Activated T-helper 1 cell treated with anti-CD3 and anti-CD28 coated beads, Interleukin-12 subunit alpha, Interleukin-12 subunit beta, Interleukin-2, Interleukin-4 antibody, amounts not matched to agents 30 ng/mL and 10 ng/mL and 1 ng/mL, durations not matched to agents 14 hours and 24 hours and 36 hours (primary cell): ENCODE results near the gene CCDC73. TPM values are rescaled to one million over a fixed set of nuclear protein-coding genes. Genes with fewer than 3 reads are reported as not detected.
A peak's percentile ranks its signal among the peaks of the same experiment; 100 is the strongest.
"Not testable (repeated sequence)": the region's sequence is repeated elsewhere in the genome, so short reads cannot be mapped to it uniquely, and the experiment has no call there.

Source experiments
- DNase-seq: peaks from one replicate; pipeline ENCODE4 v3.0.0; 2021; ENCODE audit warnings: low spot score
- H3K27ac Mint-ChIP-seq: one replicate; pipeline ENCODE4 v1.8.0; 2021; ENCODE audit warnings: mild to moderate bottlenecking, mixed read lengths
- H3K27me3 Mint-ChIP-seq: one replicate; pipeline ENCODE4 v1.8.0; 2022; ENCODE audit warnings: mild to moderate bottlenecking, moderate library complexity, mixed read lengths; ENCODE audit not compliant: insufficient read depth
- H3K36me3 Mint-ChIP-seq: one replicate; pipeline ENCODE4 v1.8.0; 2021; ENCODE audit warnings: low read depth, mixed read lengths
- H3K4me1 Mint-ChIP-seq: one replicate; pipeline ENCODE4 v1.8.0; 2021; ENCODE audit warnings: low read depth, mixed read lengths
- H3K4me3 Mint-ChIP-seq: one replicate; pipeline ENCODE4 v1.8.0; 2021; ENCODE audit warnings: mild to moderate bottlenecking, moderate library complexity, mixed read lengths
- H3K9me3 Mint-ChIP-seq: one replicate; pipeline ENCODE4 v1.8.0; 2021; ENCODE audit warnings: mixed read lengths
- intact Hi-C: fragments of 100-400 bp; cut with micrococcal nuclease; formaldehyde crosslinking; loops from one replicate; pipeline ENCODE4 v1.15.1; 2024
- total RNA-seq: library from RNA; stranded (reverse); gene quantifications from 2 replicates; pipeline ENCODE4 v1.2.3, GENCODE V29; 2022

The CCDC73 gene
- total RNA-seq, 1 donor from 2014 or later, result 0.05 TPM

GRCh38 chr11:32826113-32826512 is 31.7 kb upstream of the CCDC73 start:
- Mint-ChIP-seq H3K4me3 (no peak overlapping the region), H3K27ac (no peak overlapping the region), H3K27me3 (peaks cover 10% of the 10 kb centered on the region), H3K36me3 (no peaks in the 10 kb centered on the region), H3K9me3 (no peaks in the 10 kb centered on the region), H3K4me1 (peaks cover 17% of the 10 kb centered on the region)
- DNase-seq, result no peak
- intact Hi-C loops, result loop anchor here (5.0 kb wide), 1 partner anchor 239 kb away; no protein-coding TSS in a partner anchor

GRCh38 chr11:32823617-32824016 is 29.2 kb upstream of the CCDC73 start:
- H3K27ac Mint-ChIP-seq, H3K36me3 Mint-ChIP-seq, H3K27me3 Mint-ChIP-seq, intact Hi-C loops, H3K4me1 Mint-ChIP-seq, H3K4me3 Mint-ChIP-seq, H3K9me3 Mint-ChIP-seq, DNase-seq: not testable (repeated sequence)

DNA sequence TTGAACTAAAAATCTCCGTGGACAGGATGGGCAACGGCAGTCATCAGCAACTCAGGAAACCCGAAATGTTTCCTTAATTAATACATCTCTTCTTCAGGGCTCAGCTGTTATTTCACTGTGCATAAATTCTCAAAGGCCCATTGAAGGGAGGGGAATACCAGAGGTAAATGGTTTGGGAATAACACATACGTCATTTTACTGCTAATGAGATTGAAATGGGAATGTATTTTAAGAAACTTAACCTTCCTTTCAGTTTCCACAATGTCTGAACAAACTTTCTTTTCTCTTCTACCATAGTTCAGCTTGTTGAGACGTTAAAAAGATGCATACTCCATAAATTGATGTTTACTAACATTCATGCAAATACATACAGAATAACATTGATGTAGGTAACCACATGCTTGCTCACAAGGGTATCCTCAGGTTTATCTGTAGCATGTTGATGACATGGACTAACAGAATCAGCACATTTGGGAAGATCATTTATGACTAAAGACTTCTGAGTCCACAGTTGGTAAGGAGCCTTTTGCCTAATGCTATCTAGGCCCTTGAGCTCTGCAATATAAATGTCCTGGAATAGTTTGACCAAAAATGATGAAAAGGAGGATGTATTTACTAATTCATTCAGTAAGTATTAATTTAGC is 27.6 kb upstream of the CCDC73 start:
- intact Hi-C loops, result loop anchor here (2.0 kb wide), 1 partner anchor 71 kb away; the partner anchor contains the start of gene QSER1
- Mint-ChIP-seq H3K27me3 (no peaks in the 10 kb centered on the region), H3K27ac (no peak overlapping the region), H3K36me3 (no peaks in the 10 kb centered on the region), H3K4me1 (peaks cover 10% of the 10 kb centered on the region), H3K9me3 (no peaks in the 10 kb centered on the region), H3K4me3 (no peak overlapping the region)
- no peak for DNase-seq

DNA sequence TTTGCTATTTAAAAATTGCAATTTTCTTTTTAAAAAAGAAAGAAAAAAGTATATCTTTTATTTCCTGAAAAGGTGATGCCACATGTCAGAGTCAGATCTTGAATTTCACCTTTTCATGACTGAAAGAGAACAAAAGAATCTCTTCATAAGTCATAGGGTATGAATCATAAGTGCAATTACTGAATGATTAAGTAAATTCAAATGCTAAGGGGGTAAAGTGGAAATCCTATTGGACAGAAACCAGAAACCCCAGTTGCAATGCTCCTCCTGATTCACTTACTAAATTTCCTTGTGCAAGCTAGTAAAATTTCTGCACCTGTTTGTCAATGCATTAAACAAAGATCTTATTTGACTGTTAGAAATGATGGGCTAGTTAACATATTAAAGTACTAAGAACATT is 27.1 kb upstream of the CCDC73 start:
- Mint-ChIP-seq H3K36me3 (no peaks in the 10 kb centered on the region), H3K27ac (no peak overlapping the region), H3K27me3 (no peaks in the 10 kb centered on the region), H3K9me3 (no peaks in the 10 kb centered on the region), H3K4me3 (no peak overlapping the region), H3K4me1 (peaks cover 10% of the 10 kb centered on the region)
- no peak for DNase-seq
- intact Hi-C loops, result loop anchor here (2.0 kb wide), 1 partner anchor 71 kb away; the partner anchor contains the start of gene QSER1

GRCh38 chr11:32820497-32820896 is 26.0 kb upstream of the CCDC73 start:
- no peaks in the 10 kb centered on the region for H3K36me3 Mint-ChIP-seq
- peaks cover 5% of the 10 kb centered on the region for H3K27me3 Mint-ChIP-seq
- no peaks in the 10 kb centered on the region for H3K9me3 Mint-ChIP-seq
- H3K27ac Mint-ChIP-seq, result no peak overlapping the region
- intact Hi-C loops, result loop anchor here (2.0 kb wide), 1 partner anchor 72 kb away; the partner anchor contains the start of gene QSER1
- no peak overlapping the region for H3K4me3 Mint-ChIP-seq
- peaks cover 10% of the 10 kb centered on the region for H3K4me1 Mint-ChIP-seq
- DNase-seq, result no peak

DNA sequence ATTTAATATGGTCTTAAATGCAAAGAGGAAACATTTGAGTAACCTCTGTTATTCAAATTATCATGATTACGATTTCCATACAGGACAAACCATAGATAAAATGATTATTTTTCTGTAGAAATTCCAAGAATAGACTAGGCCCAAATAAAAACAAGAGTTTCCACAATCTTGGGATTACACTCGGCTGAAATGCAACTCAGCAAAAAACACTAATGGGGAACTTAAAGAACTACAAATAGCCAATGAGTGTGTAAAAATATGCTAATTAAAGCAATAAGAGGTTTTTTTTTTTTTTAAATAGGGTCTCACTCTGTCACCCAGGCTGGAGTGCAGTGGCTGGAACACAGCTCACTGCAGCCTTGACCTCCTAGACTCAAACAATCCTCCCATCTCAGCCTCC is 24.7 kb upstream of the CCDC73 start:
- no peak overlapping the region for H3K27ac Mint-ChIP-seq
- intact Hi-C loops, result no loop called here
- H3K4me1 Mint-ChIP-seq, result peaks cover 10% of the 10 kb centered on the region
- no peaks in the 10 kb centered on the region for H3K9me3 Mint-ChIP-seq
- H3K36me3 Mint-ChIP-seq, result no peaks in the 10 kb centered on the region
- peaks cover 7% of the 10 kb centered on the region for H3K27me3 Mint-ChIP-seq
- DNase-seq, result no peak
- H3K4me3 Mint-ChIP-seq, result no peak overlapping the region

GRCh38 chr11:32817852-32818183 is 23.4 kb upstream of the CCDC73 start:
- H3K27me3 Mint-ChIP-seq, result peaks cover 7% of the 10 kb centered on the region
- no peaks in the 10 kb centered on the region for H3K36me3 Mint-ChIP-seq
- no peak overlapping the region for H3K27ac Mint-ChIP-seq
- intact Hi-C loops, result no loop called here
- H3K9me3 Mint-ChIP-seq, result no peaks in the 10 kb centered on the region
- H3K4me3 Mint-ChIP-seq, result no peak overlapping the region
- no peak for DNase-seq
- H3K4me1 Mint-ChIP-seq, result peaks cover 10% of the 10 kb centered on the region

GRCh38 chr11:32817181-32817851 is 22.9 kb upstream of the CCDC73 start:
- intact Hi-C loops, result no loop called here
- Mint-ChIP-seq H3K36me3 (no peaks in the 10 kb centered on the region), H3K4me3 (no peak overlapping the region), H3K27me3 (peaks cover 7% of the 10 kb centered on the region), H3K4me1 (peaks cover 9% of the 10 kb centered on the region), H3K27ac (no peak overlapping the region), H3K9me3 (no peaks in the 10 kb centered on the region)
- no peak for DNase-seq

- Mint-ChIP-seq H3K27ac (no peak overlapping the region), H3K27me3 (peaks cover 10% of the 10 kb centered on the region), H3K36me3 (no peaks in the 10 kb centered on the region), H3K4me1 (no peaks in the 10 kb centered on the region), H3K4me3 (no peak overlapping the region), H3K9me3 (no peaks in the 10 kb centered on the region)
- intact Hi-C loops, result loop anchor here (1.0 to 5.0 kb wide), 2 partner anchors 153 to 256 kb away; no protein-coding TSS in a partner anchor
- DNase-seq, result peak; percentile 12
These were observed 14.9 kb upstream of the CCDC73 start for GRCh38 chr11:32809313-32809712.

DNA sequence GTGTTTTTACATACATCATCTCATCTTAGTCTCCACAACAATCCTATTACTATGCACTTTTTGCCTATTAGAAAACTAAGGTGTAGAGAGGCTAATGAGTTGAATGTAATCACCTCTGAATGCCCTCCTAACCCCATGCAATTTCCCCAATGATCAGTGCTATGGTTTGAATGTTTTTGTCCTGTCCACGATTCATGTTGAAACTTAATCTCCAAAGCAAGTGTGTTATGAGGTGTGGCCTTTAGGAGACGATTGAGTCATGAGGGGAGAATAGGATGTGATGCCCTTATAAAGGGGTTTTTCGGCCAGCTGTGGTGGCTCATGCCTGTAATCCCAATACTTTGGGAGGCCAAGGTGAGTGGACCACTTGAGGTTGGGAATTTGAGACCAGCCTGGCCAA is 2.0 kb upstream of the CCDC73 start:
- H3K9me3 Mint-ChIP-seq, result no peaks in the 10 kb centered on the region
- no peak overlapping the region for H3K4me3 Mint-ChIP-seq
- intact Hi-C loops, result no loop called here
- DNase-seq, result no peak
- H3K27ac Mint-ChIP-seq, result no peak overlapping the region
- H3K4me1 Mint-ChIP-seq, result peaks cover 6% of the 10 kb centered on the region
- H3K36me3 Mint-ChIP-seq, result no peaks in the 10 kb centered on the region
- peaks cover 12% of the 10 kb centered on the region for H3K27me3 Mint-ChIP-seq

DNA sequence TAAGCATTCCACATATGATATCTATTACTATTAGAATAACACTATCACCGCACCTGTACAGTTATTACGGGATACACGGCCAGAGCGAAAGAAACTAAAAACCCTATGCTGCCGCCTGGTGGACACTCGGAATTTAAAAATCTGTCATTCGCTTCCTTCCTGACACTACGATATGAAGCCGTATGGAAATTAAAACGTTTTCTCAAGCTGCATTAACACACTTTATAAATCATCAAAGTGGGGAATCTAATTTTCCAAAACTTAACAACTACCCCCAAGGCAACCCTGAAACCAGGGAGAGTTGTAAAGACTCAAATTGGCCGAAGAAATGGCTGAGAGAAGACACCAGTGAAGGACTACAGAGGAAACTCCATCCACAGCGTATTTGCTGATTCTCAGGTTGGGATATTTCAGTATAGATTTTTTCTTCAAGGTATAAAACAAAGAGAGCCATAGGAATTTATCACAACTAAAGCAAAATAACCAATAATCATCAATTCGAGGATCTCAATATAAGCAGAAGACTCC is 1.4 kb downstream of the CCDC73 start:
- intact Hi-C loops, result loop anchor here (1.0 to 5.0 kb wide), 5 partner anchors 44 to 470 kb away; no protein-coding TSS in a partner anchor
- H3K9me3 Mint-ChIP-seq, result no peaks in the 10 kb centered on the region
- no peak overlapping the region for H3K27ac Mint-ChIP-seq
- peaks cover 21% of the 10 kb centered on the region for H3K27me3 Mint-ChIP-seq
- no peaks in the 10 kb centered on the region for H3K36me3 Mint-ChIP-seq
- peaks cover 6% of the 10 kb centered on the region for H3K4me1 Mint-ChIP-seq
- H3K4me3 Mint-ChIP-seq, result no peak overlapping the region
- DNase-seq, result peak; percentile 30

DNA sequence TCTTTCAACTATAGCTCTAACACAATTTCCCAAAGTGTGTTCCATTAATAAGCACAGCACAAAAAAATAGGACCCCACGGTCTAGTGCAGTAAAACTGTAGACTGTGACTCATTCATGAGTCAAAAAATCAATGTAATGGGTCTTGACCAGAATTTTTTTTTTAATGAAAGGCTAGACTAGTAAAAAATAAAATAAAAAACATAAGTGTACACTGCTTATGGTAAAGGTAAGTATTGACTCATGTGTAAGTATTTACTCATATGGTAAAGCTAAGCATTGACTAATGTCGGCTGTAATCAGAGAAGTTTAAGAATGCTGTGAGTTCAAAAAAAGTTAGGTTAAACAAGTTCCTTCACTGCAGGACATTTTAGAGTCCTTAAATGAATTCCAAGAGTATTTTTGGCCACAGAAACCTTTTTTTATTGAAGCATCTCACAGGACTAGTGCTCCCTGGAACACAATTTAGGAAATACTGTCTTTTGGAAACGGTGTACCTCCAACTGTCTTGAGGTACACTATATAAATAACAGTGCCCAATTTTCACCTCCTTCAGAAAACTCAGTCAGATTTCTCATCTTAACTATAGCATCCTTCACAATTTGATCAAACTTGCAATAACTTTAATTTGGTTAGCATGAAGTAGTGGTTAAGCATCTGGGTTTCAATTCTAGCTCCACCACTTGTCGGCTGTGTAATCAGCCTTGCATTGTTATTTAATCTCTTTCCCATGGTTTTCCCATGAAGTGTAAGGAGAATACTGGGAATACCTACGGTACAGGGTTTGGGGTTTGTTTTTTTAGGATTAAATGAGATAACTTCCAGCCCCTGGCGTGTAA is 2.1 kb downstream of the CCDC73 start:
- H3K9me3 Mint-ChIP-seq, result no peaks in the 10 kb centered on the region
- H3K27ac Mint-ChIP-seq, result no peak overlapping the region
- peaks cover 6% of the 10 kb centered on the region for H3K4me1 Mint-ChIP-seq
- no peak overlapping the region for H3K4me3 Mint-ChIP-seq
- intact Hi-C loops, result loop anchor here (2.0 to 5.0 kb wide), 2 partner anchors 44 to 350 kb away; no protein-coding TSS in a partner anchor
- peaks cover 21% of the 10 kb centered on the region for H3K27me3 Mint-ChIP-seq
- no peaks in the 10 kb centered on the region for H3K36me3 Mint-ChIP-seq
- no peak for DNase-seq
